Measurements from ENCODE around the gene SV2C.

The SV2C gene

DNA sequence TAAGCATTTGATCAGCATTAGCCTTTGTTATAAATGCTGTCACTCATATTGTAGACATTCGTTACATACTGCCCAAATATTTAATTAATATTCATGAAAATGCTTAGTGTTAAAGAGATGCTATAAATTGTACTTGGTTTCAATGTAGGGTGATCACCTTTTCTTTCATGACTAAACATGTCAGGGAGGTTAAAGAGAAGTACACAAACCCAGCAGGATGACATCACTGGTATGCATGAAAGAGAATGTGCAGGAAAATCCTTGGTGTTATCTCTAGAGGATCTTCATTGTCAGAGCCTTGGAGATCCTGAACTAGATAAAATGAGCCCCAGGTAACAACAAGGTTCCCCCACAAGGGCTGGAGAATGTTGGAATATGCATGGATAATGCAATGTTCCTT is 33.0 kb upstream of the SV2C start:
- no peaks in the 10 kb centered on the region for H3K9me3 Mint-ChIP-seq

GRCh38 chr5:76062502-76063041 is 20.6 kb upstream of the SV2C start:
- Mint-ChIP-seq H3K4me3 (no peak overlapping the region), H3K9me3 (no peaks in the 10 kb centered on the region), H3K4me1 (no peaks in the 10 kb centered on the region), H3K27ac (no peak overlapping the region), H3K27me3 (ENCODE audit: low read depth) (no peaks in the 10 kb centered on the region), H3K36me3 (ENCODE audit: low read depth) (no peaks in the 10 kb centered on the region)
- TF ChIP-seq CTCF (IDR thresholded peaks at IDR 0.05; ENCODE audit: unreplicated experiment in 3 of 3): no peak

More for the DNA sequence above, 33.0 kb upstream of the SV2C start:
- Mint-ChIP-seq H3K4me1 (no peaks in the 10 kb centered on the region), H3K27ac (no peak overlapping the region), H3K4me3 (no peak overlapping the region), H3K27me3 (ENCODE audit: low read depth) (no peaks in the 10 kb centered on the region), H3K36me3 (ENCODE audit: low read depth) (no peaks in the 10 kb centered on the region)
- TF ChIP-seq CTCF (IDR thresholded peaks at IDR 0.05; ENCODE audit: unreplicated experiment in 3 of 3): no peak

DNA sequence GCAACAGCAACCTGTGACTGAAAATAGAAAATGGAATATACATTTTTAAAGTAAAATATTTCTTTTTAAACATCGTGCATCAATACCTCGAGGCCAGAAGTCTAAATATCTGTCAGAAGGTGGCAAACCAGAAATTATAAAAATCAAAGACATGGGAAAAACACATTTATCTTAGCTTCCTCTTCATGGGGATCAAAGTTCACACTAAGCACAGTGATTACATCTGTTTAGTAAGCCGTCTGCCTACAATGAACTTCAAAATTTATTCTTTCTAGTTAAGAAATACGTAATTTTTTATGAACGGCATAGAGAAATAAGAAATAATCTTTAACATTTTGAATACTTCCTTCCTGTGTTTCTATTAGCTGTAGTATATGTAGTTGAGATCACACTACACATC is 17.9 kb upstream of the SV2C start:
- H3K27ac Mint-ChIP-seq: no peak overlapping the region
- H3K27me3 Mint-ChIP-seq (ENCODE audit: low read depth): peaks cover 5% of the 10 kb centered on the region
- H3K4me1 Mint-ChIP-seq: no peaks in the 10 kb centered on the region
- H3K36me3 Mint-ChIP-seq (ENCODE audit: low read depth): no peaks in the 10 kb centered on the region
- no peaks in the 10 kb centered on the region for H3K9me3 Mint-ChIP-seq
- TF ChIP-seq CTCF (IDR thresholded peaks at IDR 0.05; ENCODE audit: unreplicated experiment in 3 of 3): no peak
- H3K4me3 Mint-ChIP-seq: no peak overlapping the region

DNA sequence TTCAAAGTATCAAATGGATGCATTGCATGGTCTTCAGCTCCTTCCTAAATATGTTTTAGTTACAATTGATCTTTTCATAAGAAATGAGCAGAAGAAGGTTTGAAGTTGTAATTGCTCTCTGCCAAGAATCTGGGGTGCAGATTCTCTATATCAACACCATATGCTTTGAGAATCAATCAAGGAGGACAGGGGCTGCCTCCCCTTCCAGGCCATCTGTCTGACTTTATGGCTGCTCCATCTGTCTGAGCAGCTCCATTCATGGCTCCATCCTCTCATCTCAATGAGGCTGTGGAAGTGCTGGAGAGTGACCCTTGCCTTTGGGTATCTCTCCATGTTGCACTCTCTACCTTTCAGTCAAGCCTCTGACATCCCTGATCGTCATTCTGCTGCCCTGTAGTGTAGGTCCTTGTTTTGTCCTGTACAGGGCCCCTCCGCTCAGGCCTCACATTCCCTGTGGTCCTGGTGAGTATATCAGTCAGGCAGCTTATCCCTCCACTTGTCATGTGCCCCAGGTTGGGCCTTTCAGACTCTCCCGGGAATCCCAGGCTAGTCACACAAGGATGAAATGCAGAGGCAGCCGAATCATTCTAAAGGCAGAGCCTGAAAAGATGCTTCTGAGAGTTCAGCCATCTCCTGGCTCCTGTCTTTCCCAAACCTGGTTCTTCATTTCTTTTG is 14.0 kb upstream of the SV2C start:
- H3K4me1 Mint-ChIP-seq: no peaks in the 10 kb centered on the region
- no peak overlapping the region for H3K4me3 Mint-ChIP-seq
- peaks cover 13% of the 10 kb centered on the region for H3K27me3 Mint-ChIP-seq (ENCODE audit: low read depth)
- H3K27ac Mint-ChIP-seq: no peak overlapping the region
- H3K9me3 Mint-ChIP-seq: no peaks in the 10 kb centered on the region
- H3K36me3 Mint-ChIP-seq (ENCODE audit: low read depth): no peaks in the 10 kb centered on the region
- no peak for TF ChIP-seq CTCF (IDR thresholded peaks at IDR 0.05; ENCODE audit: unreplicated experiment in 3 of 3)

DNA sequence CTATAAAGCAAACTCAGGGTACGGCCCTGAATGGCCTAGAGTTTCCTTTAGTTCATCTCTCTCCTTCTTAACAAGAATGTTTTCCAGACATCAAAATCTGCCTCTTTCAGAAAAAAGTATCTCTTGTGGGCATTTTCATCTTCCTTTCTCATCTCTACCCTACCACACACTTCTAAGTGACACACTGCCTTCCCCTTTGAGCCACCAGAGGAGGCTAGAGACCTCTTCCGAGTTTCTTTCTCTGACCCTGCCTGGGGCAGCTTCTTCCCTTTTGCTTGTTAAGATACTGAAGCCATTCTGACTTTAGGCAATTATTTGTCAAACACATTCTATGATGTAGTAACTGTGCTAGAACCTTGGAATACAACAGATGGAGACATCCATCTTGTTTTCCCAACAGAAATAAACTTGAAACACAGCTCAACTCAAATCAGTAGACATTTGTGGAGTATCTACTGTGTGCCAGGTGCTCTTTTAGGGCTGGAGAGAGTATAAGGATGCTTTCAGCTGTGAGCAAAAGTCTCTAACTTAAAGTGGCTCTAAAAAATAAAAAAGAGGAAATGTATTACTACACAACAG is 8.6 kb upstream of the SV2C start:
- peak; percentile 30 to 64 (median 36) for TF ChIP-seq CTCF (IDR thresholded peaks at IDR 0.05; ENCODE audit: unreplicated experiment in 3 of 3)
- Mint-ChIP-seq H3K27ac (no peak overlapping the region), H3K27me3 (ENCODE audit: low read depth) (peaks cover 62% of the 10 kb centered on the region), H3K9me3 (no peaks in the 10 kb centered on the region), H3K36me3 (ENCODE audit: low read depth) (no peaks in the 10 kb centered on the region), H3K4me3 (no peak overlapping the region), H3K4me1 (no peaks in the 10 kb centered on the region)

Data from nephron (organoid).